A549 (cell line): ENCODE measurements around the gene WNT7A. TPM values are rescaled to one million over a fixed set of nuclear protein-coding genes. Genes with fewer than 3 reads are reported as not detected.

Experiments used
- ATAC-seq, 2 experiments: fragments of 200-7000 bp in 1 of 2; fragments of >200 bp in 1 of 2; cut with Nextera tagmentation in 1 of 2; cut with Tn5 transposase in 1 of 2; 3 replicates each; pipeline versions ENCODE4 v1.8.0 to v1.9.1; 2018 to 2020; ENCODE audit warnings: mild to moderate bottlenecking in 1 of 2, moderate library complexity in 1 of 2
- CTCF ChIA-PET: fragments of 300-600 bp; sonication (Branson Sonifier 250); formaldehyde crosslinking; extraction: SDS; loops from one replicate; lab custom pipeline; 2021; ENCODE audit warnings: antibody characterized with exemption, inconsistent platforms; lab: Yijun Ruan, JAX
- POLR2A ChIA-PET: fragments of 350-600 bp; formaldehyde crosslinking; extraction: SDS; loops from one replicate; lab custom pipeline; 2021; ENCODE audit warnings: antibody characterized with exemption, inconsistent platforms; lab: Yijun Ruan, JAX
- DNase-seq, 2 experiments: peaks; one replicate each; pipeline versions ENCODE4 v3.0.0 to v3.0.0-alpha.2; 2011 to 2016; ENCODE audit warnings: low read depth in 1 of 2, low spot score in 1 of 2
- FAIRE-seq: peaks from 2 replicates; lab custom pipeline; 2011; peaks lifted over from hg19 to GRCh38; lab: Jason Lieb, UNC
- H3K27ac ChIP-seq, 2 experiments: fragments of >200 bp; sonication (Bioruptor Twin); formaldehyde crosslinking; 3 replicates each; pipeline ENCODE4 v1.5.1; 2016 to 2017
- H3K4me1 ChIP-seq: fragments of >200 bp; sonication (Bioruptor Twin); formaldehyde crosslinking; 3 replicates; pipeline ENCODE4 v1.6.1; 2016
- H3K4me2 ChIP-seq: fragments of >200 bp; sonication (Bioruptor Twin); formaldehyde crosslinking; 3 replicates; pipeline ENCODE4 v1.6.1; 2016
- H3K4me3 ChIP-seq: fragments of >200 bp; sonication (Bioruptor Twin); formaldehyde crosslinking; 3 replicates; pipeline ENCODE4 v1.5.1; 2016
- H3K9me3 ChIP-seq: fragments of >200 bp; sonication (Bioruptor Twin); formaldehyde crosslinking; 3 replicates; pipeline ENCODE4 v1.6.1; 2016
- BCL3 ChIP-seq: fragments of >200 bp; sonication (Bioruptor Twin); formaldehyde crosslinking; IDR thresholded peaks from 3 replicates; pipeline ENCODE4 v1.6.1; 2016
- CBX8 ChIP-seq: fragments of 200-600 bp; sonication (generic); IDR thresholded peaks from 2 replicates; pipeline ENCODE4 v1.6.1; 2016
- CHD2 ChIP-seq: fragments of 150-350 bp; IDR thresholded peaks from 2 replicates; pipeline ENCODE4 v1.6.1; 2014; ENCODE audit warnings: low read length; ENCODE audit not compliant: partially characterized antibody
- CHD4 ChIP-seq: fragments of 200-600 bp; sonication (generic); IDR thresholded peaks from 2 replicates; pipeline ENCODE4 v1.6.1; 2016; ENCODE audit warnings: antibody characterized with exemption, mild to moderate bottlenecking, borderline replicate concordance
- ESRRA ChIP-seq: fragments of 150-350 bp; IDR thresholded peaks from 2 replicates; pipeline ENCODE4 v1.6.1; 2014; ENCODE audit warnings: mild to moderate bottlenecking, low read length, borderline replicate concordance
- FOSL2 ChIP-seq, 2 experiments: fragments of 450-650 bp in 1 of 2; fragments of >200 bp in 1 of 2; sonication (Bioruptor Twin) in 1 of 2; formaldehyde crosslinking; IDR thresholded peaks; 2 replicates each; pipeline versions ENCODE4 v1.5.0 to v1.6.1; 2016 to 2020; ENCODE audit warnings: mild to moderate bottlenecking in 1 of 2, moderate library complexity in 1 of 2
- FOXS1 ChIP-seq: fragments of 250-450 bp; sonication (Bioruptor Pico); IDR thresholded peaks from 2 replicates; pipeline ENCODE4 v1.5.0; 2020; ENCODE audit warnings: mild to moderate bottlenecking, moderate library complexity
- HES2 ChIP-seq: fragments of >200 bp; sonication (Bioruptor Twin); formaldehyde crosslinking; IDR thresholded peaks from 2 replicates; pipeline ENCODE4 v1.6.1; 2016
- HEYL ChIP-seq: fragments of 250-450 bp; sonication (Bioruptor Pico); IDR thresholded peaks from 2 replicates; pipeline ENCODE4 v1.8.0; 2021; ENCODE audit warnings: mild to moderate bottlenecking, moderate library complexity
- HMGXB4 ChIP-seq: fragments of 250-450 bp; sonication (Bioruptor Pico); IDR thresholded peaks from 2 replicates; pipeline ENCODE4 v1.5.0; 2021; ENCODE audit warnings: mild to moderate bottlenecking, moderate library complexity, borderline replicate concordance
- HOXB13 ChIP-seq: fragments of 250-450 bp; sonication (Bioruptor Pico); IDR thresholded peaks from 2 replicates; pipeline ENCODE4 v1.5.0; 2020; ENCODE audit warnings: low read depth, mild to moderate bottlenecking, moderate library complexity
- JUN ChIP-seq, 2 experiments: fragments of >200 bp; sonication (Bioruptor Twin); formaldehyde crosslinking; IDR thresholded peaks; 2 replicates in 1 of 2; 3 replicates in 1 of 2; pipeline ENCODE4 v1.6.1; 2016 to 2017
- JUNB ChIP-seq: fragments of >200 bp; sonication (Bioruptor Twin); formaldehyde crosslinking; IDR thresholded peaks from 2 replicates; pipeline ENCODE4 v1.6.1; 2016
- MAFK ChIP-seq: fragments of 450-650 bp; IDR thresholded peaks from 2 replicates; pipeline ENCODE4 v1.6.1; 2014; ENCODE audit not compliant: partially characterized antibody
- MAX ChIP-seq: IDR thresholded peaks from 2 replicates; pipeline ENCODE4 v1.6.1; 2012
- MYC ChIP-seq: IDR thresholded peaks from 2 replicates; pipeline ENCODE4 v1.6.1; 2012; ENCODE audit warnings: mild to moderate bottlenecking, inconsistent platforms, low read length, improper control_type of control experiment, borderline replicate concordance
- NFE2L2 ChIP-seq: fragments of 150-350 bp; conservative IDR thresholded peaks from 2 replicates; pipeline ENCODE4 v1.6.1; 2014; ENCODE audit warnings: low read length
- NPAS2 ChIP-seq: fragments of 250-450 bp; sonication (Bioruptor Pico); IDR thresholded peaks from 2 replicates; pipeline ENCODE4 v1.8.0; 2022; ENCODE audit warnings: mild to moderate bottlenecking, moderate library complexity, borderline replicate concordance
- POLR2A ChIP-seq: IDR thresholded peaks from 2 replicates; pipeline ENCODE4 v1.6.1; 2012; ENCODE audit warnings: mild to moderate bottlenecking, low read length
- RFX5 ChIP-seq: fragments of 450-650 bp; IDR thresholded peaks from 2 replicates; pipeline ENCODE4 v1.7.1; 2014; ENCODE audit warnings: antibody characterized with exemption, mild to moderate bottlenecking, moderate library complexity
- TFCP2L1 ChIP-seq: fragments of 250-450 bp; sonication (Bioruptor Pico); IDR thresholded peaks from 2 replicates; pipeline ENCODE4 v1.5.0; 2021; ENCODE audit warnings: mild to moderate bottlenecking
- ZC3H11A ChIP-seq: fragments of 450-650 bp; IDR thresholded peaks from 2 replicates; pipeline ENCODE4 v1.6.1; 2014; ENCODE audit warnings: antibody characterized with exemption, mild to moderate bottlenecking
- ZFP36 ChIP-seq: fragments of 450-650 bp; IDR thresholded peaks from 2 replicates; pipeline ENCODE4 v1.6.1; 2014; ENCODE audit warnings: borderline replicate concordance; ENCODE audit not compliant: partially characterized antibody
- ZSCAN20 ChIP-seq: fragments of 250-450 bp; sonication (Bioruptor Pico); IDR thresholded peaks from 2 replicates; pipeline ENCODE4 v1.8.0; 2022; ENCODE audit warnings: mild to moderate bottlenecking, moderate library complexity
- WGBS: methylation state at CpG from one replicate; pipeline ENCODE4 v1.1.6; 2017; ENCODE audit errors: missing lambda C conversion rate; 5-methylcytosine and 5-hydroxymethylcytosine counted together
- polyA plus RNA-seq, 4 experiments: library from polyadenylated mRNA; depleted of rRNA in 3 of 4; stranded (reverse); fragments of >200 nt; fragmentation: RNase III in 1 of 4; extraction: RNeasy Plus Mini Kit Qiagen cat#74134 plus additional on column Dnase treatment in 1 of 4; gene quantifications; 2 replicates in 3 of 4; 3 replicates in 1 of 4; pipeline ENCODE4 v1.2.3, GENCODE V29; 2011 to 2017

WNT7A gene
- polyA plus RNA-seq, 2 of the 4 experiments (the other 2 are of a cell fraction) = 0.03 TPM

GRCh38 chr3:13786811-13787210 lies 93.1 kb downstream of the WNT7A start (continued):
- TF ChIP-seq FOSL2 (IDR thresholded peaks at IDR 0.05) (no peak), FOSL2 (CRISPR knock-in tag; IDR thresholded peaks at IDR 0.05) (no peak), RFX5 (no peak), ZC3H11A (no peak), HOXB13 (no peak)

- ATAC-seq (no peak), FAIRE-seq (no peak), DNase-seq (no peak)
- no peak overlapping the region for H3K27ac ChIP-seq
- CTCF ChIA-PET = interaction anchor here (0.6 to 1.4 kb wide), 3 partner anchors 10 to 102 kb away, joined by 3 read pairs; no protein-coding TSS in a partner anchor
- H3K9me3 ChIP-seq = no peaks in the 10 kb centered on the region
- WGBS = 59% methylated on average over 9 of the region's 13 CpGs
- H3K4me3 ChIP-seq = no peak overlapping the region
- H3K4me2 ChIP-seq = no peak overlapping the region
- POLR2A ChIA-PET = no interaction called here
- TF ChIP-seq ZSCAN20 = no peak
- TF ChIP-seq HES2 = no peak
- no peak for TF ChIP-seq MYC
- no peak for TF ChIP-seq CBX8
- TF ChIP-seq CHD2 = no peak
- no peak for TF ChIP-seq BCL3
- TF ChIP-seq HMGXB4 = no peak
- TF ChIP-seq NPAS2 = no peak
- TF ChIP-seq ESRRA = no peak
- no peak for TF ChIP-seq JUNB
- no peak for TF ChIP-seq HEYL (CRISPR knock-in tag)
- no peak for TF ChIP-seq TFCP2L1
- TF ChIP-seq, all 56 proteins: peak for 0
- no peaks in the 10 kb centered on the region for H3K4me1 ChIP-seq
Observed at GRCh38 chr3:13785853-13786436, 93.9 kb downstream of the WNT7A start.

GRCh38 chr3:13785351-13785750 lies 94.5 kb downstream of the WNT7A start:
- Histone ChIP-seq H3K27ac (no peak overlapping the region), H3K4me3 (no peak overlapping the region), H3K4me1 (no peaks in the 10 kb centered on the region), H3K4me2 (no peak overlapping the region), H3K9me3 (no peaks in the 10 kb centered on the region)
- CTCF ChIA-PET = interaction anchor here (0.6 to 1.7 kb wide), 3 partner anchors 9 to 102 kb away, joined by 3 to 4 read pairs (median 3); no protein-coding TSS in a partner anchor
- FAIRE-seq (no peak), DNase-seq (no peak), ATAC-seq (no peak)
- POLR2A ChIA-PET = no interaction called here
- no peak for TF ChIP-seq ZFP36
- no peak for TF ChIP-seq POLR2A
- no peak for TF ChIP-seq CHD4
- TF ChIP-seq JUN (IDR thresholded peaks at IDR 0.05) = no peak
- no peak for TF ChIP-seq NFE2L2
- no peak for TF ChIP-seq CHD2
- TF ChIP-seq MAX = no peak
- no peak for TF ChIP-seq ZC3H11A
- no peak for TF ChIP-seq RFX5
- no peak for TF ChIP-seq FOXS1 (CRISPR knock-in tag)
- no peak for TF ChIP-seq HEYL (CRISPR knock-in tag)
- no peak for TF ChIP-seq MAFK
- 44% methylated on average over 7 of the region's 7 CpGs for WGBS
